K562 (cell line): ENCODE results near the gene RNF11. TPM values are rescaled to one million over a fixed set of nuclear protein-coding genes. Genes with fewer than 3 reads are reported as not detected.

Experiments
- AFF1 ChIP-seq, 2 experiments: fragments of 450-650 bp; IDR thresholded peaks; 2 replicates each; pipeline ENCODE4 v1.6.1; 2018; ENCODE audit warnings: mild to moderate bottlenecking in 2 of 2, low read depth in 1 of 2; ENCODE audit not compliant: partially characterized antibody in 2 of 2
- BCOR ChIP-seq: fragments of 450-650 bp; IDR thresholded peaks from 2 replicates; pipeline ENCODE4 v1.6.1; 2016
- CBX3 ChIP-seq, 2 experiments: IDR thresholded peaks; 1 replicate in 1 of 2; 2 replicates in 1 of 2; pipeline ENCODE4 v1.6.1; 2012; ENCODE audit warnings: inconsistent platforms in 2 of 2, low read length in 2 of 2, borderline replicate concordance in 1 of 2, control low read depth in 1 of 2
- EP400 ChIP-seq: fragments of 450-650 bp; IDR thresholded peaks from 2 replicates; pipeline ENCODE4 v1.6.1; 2017; ENCODE audit warnings: antibody characterized with exemption, mild to moderate bottlenecking, moderate library complexity
- GTF2F1 ChIP-seq: IDR thresholded peaks from 2 replicates; pipeline ENCODE4 v1.6.1; 2011; ENCODE audit warnings: low read depth, low read length, improper control_type of control experiment
- HBP1 ChIP-seq: fragments of 450-650 bp; formaldehyde crosslinking; IDR thresholded peaks from 2 replicates; pipeline ENCODE4 v1.4.0; 2022; ENCODE audit warnings: missing genetic modification characterization
- IRF2 ChIP-seq: sonication (generic); formaldehyde crosslinking; IDR thresholded peaks from 2 replicates; pipeline ENCODE4 v1.8.1; 2022; ENCODE audit warnings: mild to moderate bottlenecking, missing genetic modification reagents
- PHF20 ChIP-seq: fragments of 450-650 bp; IDR thresholded peaks from 2 replicates; pipeline ENCODE4 v1.6.1; 2018; ENCODE audit not compliant: partially characterized antibody
- SP1 ChIP-seq: sonication (generic); formaldehyde crosslinking; IDR thresholded peaks from 2 replicates; pipeline ENCODE4 v1.8.1; 2022; ENCODE audit warnings: mild to moderate bottlenecking, missing genetic modification reagents
- ZBTB26 ChIP-seq: fragments of 450-650 bp; formaldehyde crosslinking; IDR thresholded peaks from 2 replicates; pipeline ENCODE4 v1.4.0; 2022; ENCODE audit warnings: missing genetic modification characterization
- ZMIZ1 ChIP-seq, 2 experiments: fragments of 150-350 bp in 1 of 2; IDR thresholded peaks; 2 replicates each; pipeline ENCODE4 v1.6.1; 2012 to 2016; ENCODE audit warnings: low read depth in 2 of 2, low read length in 2 of 2, mild to moderate bottlenecking in 1 of 2, moderate library complexity in 1 of 2
- ZNF133 ChIP-seq: fragments of 250-450 bp; sonication (Bioruptor Pico); IDR thresholded peaks from 2 replicates; pipeline ENCODE4 v1.4.0; 2020; ENCODE audit warnings: mild to moderate bottlenecking
- ZNF146 ChIP-seq: IDR thresholded peaks from one replicate; pipeline ENCODE4 v1.6.1; 2018; ENCODE audit warnings: missing compliant biosample characterization; ENCODE audit not compliant: unreplicated experiment
- ZNF436 ChIP-seq: fragments of 250-450, 450-650 bp; sonication (Bioruptor Pico); formaldehyde crosslinking; IDR thresholded peaks from 2 replicates; pipeline ENCODE4 v1.7.0; 2020; ENCODE audit warnings: mild to moderate bottlenecking
- ZNF561 ChIP-seq: fragments of 450-650 bp; formaldehyde crosslinking; conservative IDR thresholded peaks from 2 replicates; pipeline ENCODE4 v1.4.0; 2020; ENCODE audit warnings: mild to moderate bottlenecking, moderate library complexity
- ZNF79 ChIP-seq: fragments of 250-450 bp; sonication (Bioruptor Pico); IDR thresholded peaks from 2 replicates; pipeline ENCODE4 v1.4.0; 2020; ENCODE audit warnings: low read depth, mild to moderate bottlenecking, moderate library complexity
- ZSCAN32 ChIP-seq: fragments of 450-650 bp; formaldehyde crosslinking; IDR thresholded peaks from 2 replicates; pipeline ENCODE4 v1.4.0; 2020; ENCODE audit warnings: mild to moderate bottlenecking, moderate library complexity
- polyA plus RNA-seq, 8 experiments: library from polyadenylated mRNA; depleted of rRNA in 4 of 8; stranded (reverse) in 5 of 8; unstranded in 3 of 8; fragments of >200 nt; fragmentation: Nextera tagmentation in 2 of 8; fragmentation: Illumina TruSeq in 1 of 8; extraction: Ambion mirVana in 2 of 8; extraction: Trizol in 1 of 8; gene quantifications; 2 replicates each; pipeline versions ENCODE4 v1.2.1 to v1.2.3, GENCODE V29; 2011 to 2014; ENCODE audit warnings: inconsistent platforms in 1 of 8, missing spikeins in 1 of 8
- total RNA-seq, 7 experiments: library from RNA; depleted of rRNA in 6 of 7; stranded (reverse); fragments of >200 nt in 6 of 7; fragmentation: Illumina TruSeq in 2 of 7; extraction: Trizol in 2 of 7; gene quantifications; 2 replicates each; pipeline versions ENCODE4 v1.2.1 to v1.2.3, GENCODE V29; 2011 to 2021; ENCODE audit warnings: low replicate concordance in 1 of 7

The RNF11 gene
- total and polyA plus RNA-seq, 9 of the 15 experiments (the other 6 are each of a cell fraction or from before 2014, with no cell fraction given): 5.7 to 34.3 (median 23.1) TPM

- TF ChIP-seq ZNF79 (CRISPR knock-in tag): no peak
- no peak for TF ChIP-seq HBP1 (CRISPR knock-in tag)
- TF ChIP-seq EP400: peak; percentile 51; the same call in 1 of the 2 replicates
- TF ChIP-seq ZNF561 (CRISPR knock-in tag): no peak
- no peak for TF ChIP-seq IRF2 (CRISPR knock-in tag)
- no peak for TF ChIP-seq ZBTB26 (CRISPR knock-in tag)
- TF ChIP-seq SP1 (CRISPR knock-in tag): peak; percentile 66; the same call in 1 of the 2 replicates
- TF ChIP-seq CBX3 (IDR thresholded peaks at IDR 0.05; ENCODE audit: borderline replicate concordance in 1 of 2, low read length in 2 of 2): 0 out of 3 replicates have a peak, but pooled peaks of 1 of the 2 experiments have one; percentile 13
- TF ChIP-seq ZMIZ1 (IDR thresholded peaks at IDR 0.05; ENCODE audit: low read depth in 2 of 2, low read length in 2 of 2): 0 out of 4 replicates have a peak, but pooled peaks of 1 of the 2 experiments have one; percentile 19
- peak; percentile 67 for TF ChIP-seq PHF20
- TF ChIP-seq GTF2F1: no peak
- no peak for TF ChIP-seq BCOR
- no peak for TF ChIP-seq ZNF133 (CRISPR knock-in tag)
- TF ChIP-seq ZNF146 (CRISPR knock-in tag): no peak
- TF ChIP-seq ZSCAN32 (CRISPR knock-in tag): no peak
- TF ChIP-seq AFF1 (IDR thresholded peaks at IDR 0.05; ENCODE audit: low read depth in 1 of 2, partially characterized antibody in 2 of 2): no peak
- no peak for TF ChIP-seq ZNF436 (CRISPR knock-in tag)
Observed at GRCh38 chr1:51296383-51297357, 60.6 kb downstream of the RNF11 start (continued).
